Measurements from ENCODE around the gene SLC2A8.

Gene SLC2A8

DNA sequence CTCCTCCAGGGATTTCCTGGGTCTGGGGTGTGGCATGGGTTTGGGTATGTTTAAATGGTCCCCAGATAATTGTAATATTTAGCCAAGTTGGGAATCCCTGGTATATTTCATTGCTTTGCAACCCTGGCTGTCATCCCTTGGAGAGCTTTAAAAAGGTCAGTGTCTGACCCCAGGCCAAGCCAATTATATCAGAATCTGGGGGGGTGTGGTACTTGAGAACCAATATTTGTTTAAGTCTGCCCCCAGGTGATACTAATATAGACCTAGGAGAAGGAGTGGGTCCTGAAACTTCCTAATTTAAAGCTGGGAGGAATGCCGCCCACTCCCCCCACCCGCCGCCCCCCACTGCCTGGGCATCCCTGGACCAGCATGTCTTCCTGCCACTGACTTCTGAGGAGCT is 38.2 kb upstream of the SLC2A8 start:
- H3K4me3 ChIP-seq (ENCODE audit: insufficient read depth in 1 of 2, low read depth in 1 of 2, low read length in 2 of 2) = no peak overlapping the region
- H2BK120ac ChIP-seq (ENCODE audit: low read depth, low read length) = no peak overlapping the region
- no peak overlapping the region for H4K91ac ChIP-seq (ENCODE audit: low read length)
- no peak overlapping the region for H2BK5ac ChIP-seq (ENCODE audit: low read depth, low read length, poor library complexity, severe bottlenecking)
- no peak overlapping the region for H3K27ac ChIP-seq (ENCODE audit: low read length, poor library complexity, severe bottlenecking)
- peaks cover 0 to 5% of the 10 kb centered on the region in 2 experiments for H3K36me3 ChIP-seq (ENCODE audit: control insufficient read depth in 1 of 2, insufficient read depth in 2 of 2, low read depth in 1 of 2, low read length in 2 of 2)
- no peak overlapping the region for H3K9ac ChIP-seq (ENCODE audit: low read length)
- no peaks in the 10 kb centered on the region for H3K79me1 ChIP-seq (replicated peaks; ENCODE audit: low read length, poor library complexity, severe bottlenecking)
- no peak overlapping the region for H3K14ac ChIP-seq (ENCODE audit: low read length in 2 of 2)
- no peak overlapping the region for H3K18ac ChIP-seq (ENCODE audit: low read depth in 1 of 2, low read length in 2 of 2)
- H4K8ac ChIP-seq (ENCODE audit: low read length) = no peak overlapping the region
- H2BK15ac ChIP-seq (ENCODE audit: low read depth, poor library complexity, severe bottlenecking) = no peak overlapping the region
- H2BK12ac ChIP-seq (ENCODE audit: low read length in 2 of 2) = no peak overlapping the region
- no peak overlapping the region for H2AK5ac ChIP-seq (ENCODE audit: low read length, severe bottlenecking)
- no peak for DNase-seq
- H3K4ac ChIP-seq (ENCODE audit: low read depth in 1 of 2, low read length in 2 of 2) = no peak overlapping the region
- H3K27me3 ChIP-seq (ENCODE audit: control insufficient read depth in 1 of 2, insufficient read depth in 1 of 2, low read length in 2 of 2) = peaks cover 0 to 85% of the 10 kb centered on the region in 2 experiments
- H3K4me1 ChIP-seq (ENCODE audit: control insufficient read depth, insufficient read depth, low read depth, low read length) = peaks cover 6% of the 10 kb centered on the region
- no peak overlapping the region for H3K23ac ChIP-seq (ENCODE audit: low read length in 2 of 2)
- no peak overlapping the region for H2AFZ ChIP-seq (ENCODE audit: low read depth, low read length)
- 97% methylated on average over 3 of the region's 3 CpGs for WGBS
- no peak overlapping the region for H3K4me2 ChIP-seq (ENCODE audit: low read length, poor library complexity, severe bottlenecking)
- H3K9me3 ChIP-seq (ENCODE audit: control insufficient read depth, low read length) = no peaks in the 10 kb centered on the region

GRCh38 chr9:127360250-127360649 is 36.7 kb upstream of the SLC2A8 start:
- H3K36me3 ChIP-seq (ENCODE audit: control insufficient read depth in 1 of 2, insufficient read depth in 2 of 2, low read depth in 1 of 2, low read length in 2 of 2) = peaks cover 0 to 5% of the 10 kb centered on the region in 2 experiments
- no peak overlapping the region for H3K4ac ChIP-seq (ENCODE audit: low read depth in 1 of 2, low read length in 2 of 2)
- no peak overlapping the region for H2AK5ac ChIP-seq (ENCODE audit: low read length, severe bottlenecking)
- H3K27ac ChIP-seq (ENCODE audit: low read length, poor library complexity, severe bottlenecking) = no peak overlapping the region
- H2BK15ac ChIP-seq (ENCODE audit: low read depth, poor library complexity, severe bottlenecking) = no peak overlapping the region
- no peak overlapping the region for H4K91ac ChIP-seq (ENCODE audit: low read length)
- H3K27me3 ChIP-seq (ENCODE audit: control insufficient read depth in 1 of 2, insufficient read depth in 1 of 2, low read length in 2 of 2) = peaks cover 0 to 85% of the 10 kb centered on the region in 2 experiments
- no peaks in the 10 kb centered on the region for H3K9me3 ChIP-seq (ENCODE audit: control insufficient read depth, low read length)
- no peak overlapping the region for H3K14ac ChIP-seq (ENCODE audit: low read length in 2 of 2)
- no peaks in the 10 kb centered on the region for H3K79me1 ChIP-seq (replicated peaks; ENCODE audit: low read length, poor library complexity, severe bottlenecking)
- H3K4me3 ChIP-seq (ENCODE audit: insufficient read depth in 1 of 2, low read depth in 1 of 2, low read length in 2 of 2) = no peak overlapping the region
- WGBS = 90% methylated on average over 8 of the region's 8 CpGs
- DNase-seq = no peak
- H2AFZ ChIP-seq (ENCODE audit: low read depth, low read length) = no peak overlapping the region
- H2BK12ac ChIP-seq (ENCODE audit: low read length in 2 of 2) = no peak overlapping the region
- H2BK5ac ChIP-seq (ENCODE audit: low read depth, low read length, poor library complexity, severe bottlenecking) = no peak overlapping the region
- peaks cover 4% of the 10 kb centered on the region for H3K4me1 ChIP-seq (ENCODE audit: control insufficient read depth, insufficient read depth, low read depth, low read length)
- H2BK120ac ChIP-seq (ENCODE audit: low read depth, low read length) = no peak overlapping the region
- no peak overlapping the region for H4K8ac ChIP-seq (ENCODE audit: low read length)
- no peak overlapping the region for H3K18ac ChIP-seq (ENCODE audit: low read depth in 1 of 2, low read length in 2 of 2)
- no peak overlapping the region for H3K9ac ChIP-seq (ENCODE audit: low read length)
- no peak overlapping the region for H3K23ac ChIP-seq (ENCODE audit: low read length in 2 of 2)
- no peak overlapping the region for H3K4me2 ChIP-seq (ENCODE audit: low read length, poor library complexity, severe bottlenecking)

- H4K8ac ChIP-seq (ENCODE audit: low read length) = no peak overlapping the region
- no peak overlapping the region for H2BK15ac ChIP-seq (ENCODE audit: low read depth, poor library complexity, severe bottlenecking)
- no peak overlapping the region for H2BK120ac ChIP-seq (ENCODE audit: low read depth, low read length)
- no peaks in the 10 kb centered on the region for H3K79me1 ChIP-seq (replicated peaks; ENCODE audit: low read length, poor library complexity, severe bottlenecking)
- no peak overlapping the region for H2BK5ac ChIP-seq (ENCODE audit: low read depth, low read length, poor library complexity, severe bottlenecking)
- H3K9ac ChIP-seq (ENCODE audit: low read length) = no peak overlapping the region
- H2AK5ac ChIP-seq (ENCODE audit: low read length, severe bottlenecking) = no peak overlapping the region
- no peak overlapping the region for H3K4me3 ChIP-seq (ENCODE audit: insufficient read depth in 1 of 2, low read depth in 1 of 2, low read length in 2 of 2)
- H4K91ac ChIP-seq (ENCODE audit: low read length) = no peak overlapping the region
- no peak overlapping the region for H3K23ac ChIP-seq (ENCODE audit: low read length in 2 of 2)
- no peak overlapping the region for H3K4ac ChIP-seq (ENCODE audit: low read depth in 1 of 2, low read length in 2 of 2)
- no peak overlapping the region for H3K18ac ChIP-seq (ENCODE audit: low read depth in 1 of 2, low read length in 2 of 2)
- H3K27ac ChIP-seq (ENCODE audit: low read length, poor library complexity, severe bottlenecking) = no peak overlapping the region
- 42% methylated on average over 2 of the region's 2 CpGs for WGBS
- peak; percentile 26 for DNase-seq
- no peak overlapping the region for H2AFZ ChIP-seq (ENCODE audit: low read depth, low read length)
- peaks cover 4% of the 10 kb centered on the region for H3K4me1 ChIP-seq (ENCODE audit: control insufficient read depth, insufficient read depth, low read depth, low read length)
- H2BK12ac ChIP-seq (ENCODE audit: low read length in 2 of 2) = no peak overlapping the region
- H3K36me3 ChIP-seq (ENCODE audit: control insufficient read depth in 1 of 2, insufficient read depth in 2 of 2, low read depth in 1 of 2, low read length in 2 of 2) = peaks cover 0 to 9% of the 10 kb centered on the region in 2 experiments
- H3K27me3 ChIP-seq (ENCODE audit: control insufficient read depth in 1 of 2, insufficient read depth in 1 of 2, low read length in 2 of 2) = peaks cover 0 to 85% of the 10 kb centered on the region in 2 experiments
- no peaks in the 10 kb centered on the region for H3K9me3 ChIP-seq (ENCODE audit: control insufficient read depth, low read length)
- H3K14ac ChIP-seq (ENCODE audit: low read length in 2 of 2) = no peak overlapping the region
- no peak overlapping the region for H3K4me2 ChIP-seq (ENCODE audit: low read length, poor library complexity, severe bottlenecking)
These were observed 36.1 kb upstream of the SLC2A8 start for GRCh38 chr9:127360829-127361228.

DNA sequence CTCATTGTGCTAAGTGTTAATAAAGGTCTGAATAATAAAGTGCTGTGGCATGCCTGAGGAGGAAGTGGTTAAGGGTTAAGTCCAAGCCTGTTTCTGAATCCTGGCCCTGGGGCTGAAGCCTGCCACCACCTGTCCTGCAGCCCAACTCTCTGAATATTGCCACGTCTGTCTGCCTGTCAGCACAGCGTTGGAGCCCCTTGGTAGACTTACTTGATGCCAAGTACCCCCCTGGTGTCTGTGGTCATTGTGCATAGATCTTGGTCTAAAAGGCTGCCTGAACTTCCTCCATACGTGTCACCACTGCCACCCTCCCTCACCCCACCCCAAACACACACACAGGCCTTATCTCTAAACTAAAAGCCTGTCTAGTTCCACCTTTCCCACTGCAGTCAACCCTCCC is 35.4 kb upstream of the SLC2A8 start:
- peaks cover 4% of the 10 kb centered on the region for H3K4me1 ChIP-seq (ENCODE audit: control insufficient read depth, insufficient read depth, low read depth, low read length)
- peaks cover 0 to 9% of the 10 kb centered on the region in 2 experiments for H3K36me3 ChIP-seq (ENCODE audit: control insufficient read depth in 1 of 2, insufficient read depth in 2 of 2, low read depth in 1 of 2, low read length in 2 of 2)
- no peak overlapping the region for H4K91ac ChIP-seq (ENCODE audit: low read length)
- H3K23ac ChIP-seq (ENCODE audit: low read length in 2 of 2) = no peak overlapping the region
- no peak overlapping the region for H3K9ac ChIP-seq (ENCODE audit: low read length)
- no peak for DNase-seq
- 91% methylated on average over 3 of the region's 3 CpGs for WGBS
- no peaks in the 10 kb centered on the region for H3K9me3 ChIP-seq (ENCODE audit: control insufficient read depth, low read length)
- no peak overlapping the region for H3K4me2 ChIP-seq (ENCODE audit: low read length, poor library complexity, severe bottlenecking)
- peaks cover 0 to 85% of the 10 kb centered on the region in 2 experiments for H3K27me3 ChIP-seq (ENCODE audit: control insufficient read depth in 1 of 2, insufficient read depth in 1 of 2, low read length in 2 of 2)
- H4K8ac ChIP-seq (ENCODE audit: low read length) = no peak overlapping the region
- H2BK12ac ChIP-seq (ENCODE audit: low read length in 2 of 2) = no peak overlapping the region
- H3K4me3 ChIP-seq (ENCODE audit: insufficient read depth in 1 of 2, low read depth in 1 of 2, low read length in 2 of 2) = no peak overlapping the region
- no peak overlapping the region for H3K14ac ChIP-seq (ENCODE audit: low read length in 2 of 2)
- H3K27ac ChIP-seq (ENCODE audit: low read length, poor library complexity, severe bottlenecking) = no peak overlapping the region
- no peak overlapping the region for H2BK5ac ChIP-seq (ENCODE audit: low read depth, low read length, poor library complexity, severe bottlenecking)
- no peaks in the 10 kb centered on the region for H3K79me1 ChIP-seq (replicated peaks; ENCODE audit: low read length, poor library complexity, severe bottlenecking)
- no peak overlapping the region for H2BK120ac ChIP-seq (ENCODE audit: low read depth, low read length)
- H2BK15ac ChIP-seq (ENCODE audit: low read depth, poor library complexity, severe bottlenecking) = no peak overlapping the region
- H3K4ac ChIP-seq (ENCODE audit: low read depth in 1 of 2, low read length in 2 of 2) = no peak overlapping the region
- no peak overlapping the region for H3K18ac ChIP-seq (ENCODE audit: low read depth in 1 of 2, low read length in 2 of 2)
- H2AFZ ChIP-seq (ENCODE audit: low read depth, low read length) = no peak overlapping the region
- H2AK5ac ChIP-seq (ENCODE audit: low read length, severe bottlenecking) = no peak overlapping the region

Measured in mesenchymal stem cell (in vitro differentiated cells and primary cell).